ENCODE data around the gene NT5DC4.

Gene NT5DC4

DNA sequence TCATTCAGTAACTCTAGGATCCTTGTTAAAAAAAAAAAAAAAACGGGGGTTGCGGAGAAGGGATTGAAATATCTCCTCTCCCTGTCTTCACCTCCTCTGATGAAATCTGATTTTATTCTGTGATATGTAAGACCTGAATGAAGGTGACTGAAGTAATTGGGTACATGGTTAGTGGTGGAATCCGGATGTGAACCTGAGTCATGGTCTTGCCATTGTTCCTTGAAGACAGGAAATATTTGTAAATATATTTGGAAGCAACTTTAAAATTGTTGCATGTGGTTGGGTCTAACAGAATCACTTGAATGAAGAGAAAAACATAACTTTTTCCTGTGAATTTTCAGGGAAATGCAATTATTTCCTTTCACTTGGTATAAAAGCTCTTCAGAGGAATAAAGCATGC lies 66.5 kb downstream of the NT5DC4 start:
- no peak for DNase-seq (ENCODE audit: low spot score)

DNA sequence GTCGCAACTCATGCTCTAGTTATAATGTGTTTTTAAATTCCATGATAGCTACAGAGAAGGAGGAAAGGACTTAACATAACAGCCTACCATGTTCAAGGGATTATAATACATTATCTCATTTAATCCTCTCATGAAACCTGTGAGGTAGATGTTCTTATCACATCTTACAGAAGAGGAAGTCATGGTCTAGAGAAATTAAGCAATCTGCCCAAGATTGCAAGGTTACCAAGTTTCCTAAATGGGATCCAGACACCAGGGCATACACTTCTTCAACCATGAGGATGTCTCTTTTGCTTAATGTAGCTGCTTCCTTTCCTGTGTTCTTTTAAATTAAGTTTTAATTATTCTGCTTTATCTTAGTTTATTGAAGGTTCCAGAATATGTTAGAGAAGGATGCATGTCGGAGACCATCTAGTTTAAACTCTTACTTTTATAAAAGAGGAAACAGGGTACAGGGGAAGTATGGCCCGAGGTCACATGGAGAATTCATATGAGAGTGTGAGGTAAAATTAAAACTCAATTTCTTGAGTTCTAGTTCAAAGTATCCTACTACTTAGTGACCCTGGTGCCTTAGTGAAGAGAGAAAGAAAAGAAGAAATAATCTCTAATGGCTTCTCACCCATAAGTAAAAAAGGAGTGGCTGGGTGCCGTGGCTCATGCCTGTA lies 67.0 kb downstream of the NT5DC4 start:
- DNase-seq (ENCODE audit: low spot score): no peak

DNA sequence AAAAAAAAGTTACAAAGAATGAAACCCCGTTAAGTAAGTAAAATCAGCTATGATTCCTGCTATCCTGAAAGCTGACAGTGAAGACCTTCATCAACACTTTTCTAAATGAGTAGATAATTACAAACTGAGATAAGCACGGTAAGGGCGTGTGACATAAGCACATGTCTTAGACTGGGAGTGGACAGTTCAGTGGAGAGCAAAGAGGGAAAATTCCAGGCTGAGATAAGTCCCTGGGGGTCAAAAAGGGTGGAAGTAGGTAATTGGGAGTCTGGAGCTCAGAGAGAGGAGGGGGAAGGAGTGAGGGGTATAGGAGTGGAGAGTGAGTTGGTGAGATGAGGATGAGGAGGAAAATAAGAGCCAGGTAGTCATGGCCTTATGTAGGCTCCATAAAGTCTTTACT lies 67.8 kb downstream of the NT5DC4 start:
- no peak for DNase-seq (ENCODE audit: low spot score)

Data from HuH-7 (cell line).